CD4-positive, alpha-beta T cell (primary cell): ENCODE results near the gene PRMT2. TPM values are rescaled to one million over a fixed set of nuclear protein-coding genes. Genes with fewer than 3 reads are reported as not detected.

Experiments
- ATAC-seq: fragments of 200-7000 bp; cut with Tn5 transposase; one replicate; pipeline ENCODE4 v1.10.0; 2022; ENCODE audit warnings: mild to moderate bottlenecking; ENCODE audit not compliant: poor library complexity
- CTCF ChIA-PET: fragments of 350-600 bp; sonication (Branson Sonifier 250); formaldehyde crosslinking; loops from one replicate; lab custom pipeline; 2021; ENCODE audit warnings: antibody characterized with exemption, inconsistent platforms; lab: Charles Lee
- POLR2A ChIA-PET: fragments of 350-600 bp; sonication (Branson Sonifier 250); formaldehyde crosslinking; loops from one replicate; lab custom pipeline; 2021; ENCODE audit warnings: antibody characterized with exemption, inconsistent platforms; lab: Charles Lee
- DNase-seq, 14 experiments: peaks; one replicate each; pipeline ENCODE4 v3.0.0-alpha.2; 2013 to 2020; ENCODE audit warnings: mixed read lengths in 2 of 14
- H3K27ac ChIP-seq, 2 donors: one replicate each; pipeline versions ENCODE4 v1.5.1 to v1.7.0; 2013; ENCODE audit warnings: low read length in 2 of 2, low read depth in 1 of 2, mild to moderate bottlenecking in 1 of 2
- H3K27me3 ChIP-seq, 2 experiments: 1 replicate in 1 of 2; 2 replicates in 1 of 2; pipeline versions ENCODE4 v1.6.1 to v1.7.0; 2013; ENCODE audit warnings: low read length in 2 of 2, control low read depth in 1 of 2, mild to moderate bottlenecking in 1 of 2, moderate library complexity in 1 of 2; ENCODE audit not compliant: insufficient read depth in 2 of 2, control insufficient read depth in 1 of 2
- H3K36me3 ChIP-seq: one replicate; pipeline ENCODE4 v1.6.1; 2013; ENCODE audit warnings: low read length, control low read depth; ENCODE audit not compliant: insufficient read depth
- H3K4me1 ChIP-seq: one replicate; pipeline ENCODE4 v1.6.1; 2013; ENCODE audit warnings: low read length, control low read depth; ENCODE audit not compliant: insufficient read depth
- H3K4me3 ChIP-seq: one replicate; pipeline ENCODE4 v1.5.1; 2013; ENCODE audit warnings: mild to moderate bottlenecking, low read length, moderate library complexity
- H3K9me3 ChIP-seq, 2 experiments: 1 replicate in 1 of 2; 2 replicates in 1 of 2; pipeline versions ENCODE4 v1.6.1 to v1.7.0; 2013; ENCODE audit warnings: low read length in 2 of 2, mild to moderate bottlenecking in 2 of 2, control low read depth in 1 of 2, moderate library complexity in 1 of 2; ENCODE audit not compliant: control insufficient read depth in 1 of 2, insufficient read depth in 1 of 2
- H3K27ac Mint-ChIP-seq: one replicate; pipeline ENCODE4 v1.8.0; 2020; ENCODE audit warnings: mixed read lengths
- H3K27me3 Mint-ChIP-seq: one replicate; pipeline ENCODE4 v1.8.0; 2021; ENCODE audit warnings: mixed read lengths
- H3K36me3 Mint-ChIP-seq: one replicate; pipeline ENCODE4 v1.8.0; 2021; ENCODE audit warnings: low read depth, mixed read lengths
- H3K4me1 Mint-ChIP-seq: one replicate; pipeline ENCODE4 v1.8.0; 2021; ENCODE audit warnings: low read depth, mixed read lengths
- H3K4me3 Mint-ChIP-seq: one replicate; pipeline ENCODE4 v1.8.0; 2020; ENCODE audit warnings: mild to moderate bottlenecking, mixed read lengths
- H3K9me3 Mint-ChIP-seq: one replicate; pipeline ENCODE4 v1.8.0; 2020; ENCODE audit warnings: mixed read lengths
- CTCF ChIP-seq: fragments of 200-600 bp; IDR thresholded peaks from one replicate; pipeline ENCODE4 v1.8.0; 2022; ENCODE audit warnings: antibody characterized with exemption, mild to moderate bottlenecking
- intact Hi-C, 2 experiments: fragments of 100-400 bp; cut with DNase I in 1 of 2; cut with micrococcal nuclease in 1 of 2; formaldehyde crosslinking; loops; one replicate each; pipeline versions ENCODE4 v1.15.1 to v1.9.0; 2023 to 2025; cut with DNase I, micrococcal nuclease
- total RNA-seq, 174 experiments: library from RNA in 2 of 174; stranded (reverse) in 2 of 174; gene quantifications; one replicate each; pipeline ENCODE4 v1.2.3 and lab custom pipeline; 2021 to 2026

The PRMT2 gene
- total RNA-seq, 2 experiments from 2014 or later: 97.1 to 101 TPM

GRCh38 chr21:46662367-46662654 is 26.8 kb downstream of the PRMT2 start:
- H3K4me1 ChIP-seq: peaks cover 10% of the 10 kb centered on the region
- TF ChIP-seq CTCF: no peak
- H3K27me3 Mint-ChIP-seq: no peaks in the 10 kb centered on the region
- peaks cover 71% of the 10 kb centered on the region for H3K36me3 Mint-ChIP-seq
- no peaks in the 10 kb centered on the region for H3K27me3 ChIP-seq
- ChIA-PET CTCF (no interaction called here), POLR2A (no interaction called here)
- H3K36me3 ChIP-seq: peaks cover 54% of the 10 kb centered on the region
- intact Hi-C loops: no loop called here
- peaks cover 32% of the 10 kb centered on the region for H3K4me1 Mint-ChIP-seq
- no peak overlapping the region for H3K4me3 Mint-ChIP-seq
- DNase-seq (no peak), ATAC-seq (no peak)
- no peaks in the 10 kb centered on the region for H3K9me3 ChIP-seq
- no peak overlapping the region for H3K27ac ChIP-seq
- H3K27ac Mint-ChIP-seq: no peak overlapping the region
- no peaks in the 10 kb centered on the region for H3K9me3 Mint-ChIP-seq
- no peak overlapping the region for H3K4me3 ChIP-seq

- H3K36me3 ChIP-seq: peaks cover 52% of the 10 kb centered on the region
- no peak for TF ChIP-seq CTCF
- H3K4me1 Mint-ChIP-seq: peaks cover 32% of the 10 kb centered on the region
- H3K9me3 Mint-ChIP-seq: no peaks in the 10 kb centered on the region
- CTCF ChIA-PET: no interaction called here
- H3K27ac ChIP-seq: no peak overlapping the region
- peaks cover 17% of the 10 kb centered on the region for H3K4me1 ChIP-seq
- no peak for ATAC-seq
- H3K9me3 ChIP-seq: no peaks in the 10 kb centered on the region
- H3K4me3 Mint-ChIP-seq: no peak overlapping the region
- intact Hi-C loops: no loop called here
- POLR2A ChIA-PET: no interaction called here
- H3K4me3 ChIP-seq: no peak overlapping the region
- no peak for DNase-seq
- peaks cover 65% of the 10 kb centered on the region for H3K36me3 Mint-ChIP-seq
- no peak overlapping the region for H3K27ac Mint-ChIP-seq
- H3K27me3 ChIP-seq: peaks cover 2 to 6% of the 10 kb centered on the region in 2 experiments
- H3K27me3 Mint-ChIP-seq: no peaks in the 10 kb centered on the region
Observed at GRCh38 chr21:46662765-46663500, 27.5 kb downstream of the PRMT2 start.

- no peak overlapping the region for H3K4me3 ChIP-seq
- H3K27ac ChIP-seq: no peak overlapping the region
- no peak for ATAC-seq
- peaks cover 25% of the 10 kb centered on the region for H3K4me1 Mint-ChIP-seq
- no peak for TF ChIP-seq CTCF
- ChIA-PET POLR2A (no interaction called here), CTCF (no interaction called here)
- peaks cover 44% of the 10 kb centered on the region for H3K36me3 ChIP-seq
- no peak overlapping the region for H3K4me3 Mint-ChIP-seq
- no peaks in the 10 kb centered on the region for H3K9me3 Mint-ChIP-seq
- no peak overlapping the region for H3K27ac Mint-ChIP-seq
- DNase-seq: no peak
- peaks cover 20% of the 10 kb centered on the region for H3K4me1 ChIP-seq
- no peaks in the 10 kb centered on the region for H3K27me3 Mint-ChIP-seq
- intact Hi-C loops: no loop called here
- no peaks in the 10 kb centered on the region for H3K9me3 ChIP-seq
- peaks cover 6 to 10% of the 10 kb centered on the region in 2 experiments for H3K27me3 ChIP-seq
- H3K36me3 Mint-ChIP-seq: peaks cover 57% of the 10 kb centered on the region
Observed at GRCh38 chr21:46663754-46664153, 28.3 kb downstream of the PRMT2 start.
